Activated CD4-positive, alpha-beta T cell treated with anti-CD3 and anti-CD28 coated beads, Interleukin-10, Interleukin-2, amounts not matched to agents 100 ng/mL and 50 ng/mL, durations not matched to agents 16 hours and 8 hours (primary cell): ENCODE data around the gene JAK3.

Experiments
- DNase-seq: peaks from one replicate; pipeline ENCODE4 v3.0.0-alpha.2; 2020

The JAK3 gene

GRCh38 chr19:17837972-17838371 is 9.8 kb downstream of the JAK3 start:
- no peak for DNase-seq

- no peak for DNase-seq
Measured at GRCh38 chr19:17836530-17836929, 11.3 kb downstream of the JAK3 start.

GRCh38 chr19:17835182-17836006 is 12.4 kb downstream of the JAK3 start:
- no peak for DNase-seq

GRCh38 chr19:17834350-17835181 is 13.2 kb downstream of the JAK3 start:
- DNase-seq = peak; percentile 39

GRCh38 chr19:17832443-17833208 is 15.2 kb downstream of the JAK3 start:
- DNase-seq = no peak

GRCh38 chr19:17831419-17831888 is 16.3 kb downstream of the JAK3 start:
- DNase-seq = no peak

- DNase-seq = peak; percentile 65
Measured at GRCh38 chr19:17830567-17831418, 17.0 kb downstream of the JAK3 start.

- no peak for DNase-seq
Measured at GRCh38 chr19:17829855-17830566, 17.8 kb downstream of the JAK3 start.

GRCh38 chr19:17826508-17827056 is 21.2 kb downstream of the JAK3 start:
- DNase-seq = no peak

GRCh38 chr19:17824339-17824738 is 23.4 kb downstream of the JAK3 start:
- DNase-seq = no peak

GRCh38 chr19:17821190-17821589 is 26.6 kb downstream of the JAK3 start, which contains the start of gene INSL3:
Gene INSL3 (minus strand): TSS chr19:17821519. CDS start chr19:17821506, 13 bp downstream.
- DNase-seq = no peak

GRCh38 chr19:17817668-17818363 is 30.0 kb downstream of the JAK3 start:
- no peak for DNase-seq

GRCh38 chr19:17812099-17812498 is 35.7 kb downstream of the JAK3 start:
- no peak for DNase-seq

GRCh38 chr19:17811681-17812080 is 36.1 kb downstream of the JAK3 start:
- DNase-seq = no peak

- DNase-seq = no peak
Measured at GRCh38 chr19:17811103-17811502, 36.7 kb downstream of the JAK3 start.

- no peak for DNase-seq
Measured at GRCh38 chr19:17807731-17808316, 40.0 kb downstream of the JAK3 start.

- DNase-seq = peak; percentile 34
Measured at GRCh38 chr19:17806945-17807344, 40.8 kb downstream of the JAK3 start.

GRCh38 chr19:17805427-17805826 is 42.4 kb downstream of the JAK3 start:
- no peak for DNase-seq

- DNase-seq = peak; percentile 42
Measured at GRCh38 chr19:17803264-17803896, 44.4 kb downstream of the JAK3 start.
